H1 (cell line): Measurements from ENCODE around the gene C5.

ENCODE experiments used
- ASH2L ChIP-seq: fragments of 200-600, 300-600 bp; sonication (generic); IDR thresholded peaks from one replicate; pipeline ENCODE4 v1.7.1; 2017; ENCODE audit warnings: low read length
- CBX5 ChIP-seq: fragments of 300-800, 300-1000 bp; sonication (generic); IDR thresholded peaks from 2 replicates; pipeline ENCODE4 v1.7.1; 2016; ENCODE audit warnings: antibody characterized with exemption, low read length, low read depth
- EP300 ChIP-seq, 2 experiments: IDR thresholded peaks; 1 replicate in 1 of 2; 2 replicates in 1 of 2; pipeline ENCODE4 v1.6.1; 2011 to 2012; ENCODE audit warnings: low read depth in 2 of 2, low read length in 2 of 2, mild to moderate bottlenecking in 2 of 2, borderline replicate concordance in 1 of 2, inconsistent platforms in 1 of 2, moderate library complexity in 1 of 2
- SP2 ChIP-seq: IDR thresholded peaks from 2 replicates; pipeline ENCODE4 v1.6.1; 2012; ENCODE audit warnings: mild to moderate bottlenecking, low read length, inconsistent platforms
- TF ChIP-seq, protein P1 (sequence below), 3 experiments: IDR thresholded peaks; 1 replicate in 2 of 3; 2 replicates in 1 of 3; pipeline versions ENCODE4 v1.5.1 to v1.6.1; 2011; ENCODE audit warnings: low read length in 3 of 3, mild to moderate bottlenecking in 3 of 3, inconsistent platforms in 2 of 3, low read depth in 1 of 3, moderate library complexity in 1 of 3; ENCODE audit not compliant: insufficient read depth in 1 of 3; ENCODE audit errors: control extremely low read depth in 1 of 3

GRCh38 chr9:120999317-120999716, 50.8 kb downstream of the C5 start:
- TF ChIP-seq SP2 (no peak), ASH2L (no peak), CBX5 (no peak), EP300 (IDR thresholded peaks at IDR 0.05; ENCODE audit: borderline replicate concordance in 1 of 2, low read depth in 2 of 2, low read length in 2 of 2) (no peak)
- TF ChIP-seq, protein P1, sequence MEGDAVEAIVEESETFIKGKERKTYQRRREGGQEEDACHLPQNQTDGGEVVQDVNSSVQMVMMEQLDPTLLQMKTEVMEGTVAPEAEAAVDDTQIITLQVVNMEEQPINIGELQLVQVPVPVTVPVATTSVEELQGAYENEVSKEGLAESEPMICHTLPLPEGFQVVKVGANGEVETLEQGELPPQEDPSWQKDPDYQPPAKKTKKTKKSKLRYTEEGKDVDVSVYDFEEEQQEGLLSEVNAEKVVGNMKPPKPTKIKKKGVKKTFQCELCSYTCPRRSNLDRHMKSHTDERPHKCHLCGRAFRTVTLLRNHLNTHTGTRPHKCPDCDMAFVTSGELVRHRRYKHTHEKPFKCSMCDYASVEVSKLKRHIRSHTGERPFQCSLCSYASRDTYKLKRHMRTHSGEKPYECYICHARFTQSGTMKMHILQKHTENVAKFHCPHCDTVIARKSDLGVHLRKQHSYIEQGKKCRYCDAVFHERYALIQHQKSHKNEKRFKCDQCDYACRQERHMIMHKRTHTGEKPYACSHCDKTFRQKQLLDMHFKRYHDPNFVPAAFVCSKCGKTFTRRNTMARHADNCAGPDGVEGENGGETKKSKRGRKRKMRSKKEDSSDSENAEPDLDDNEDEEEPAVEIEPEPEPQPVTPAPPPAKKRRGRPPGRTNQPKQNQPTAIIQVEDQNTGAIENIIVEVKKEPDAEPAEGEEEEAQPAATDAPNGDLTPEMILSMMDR (IDR thresholded peaks at IDR 0.05; ENCODE audit: control extremely low read depth in 1 of 3, insufficient read depth in 1 of 3, low read depth in 1 of 3, low read length in 3 of 3): no peak
